GM23248 (cell line): ENCODE measurements around the gene ATP2C1. TPM values are rescaled to one million over a fixed set of nuclear protein-coding genes. Genes with fewer than 3 reads are reported as not detected.
A peak's percentile ranks its signal among the peaks of the same experiment; 100 is the strongest.

Experiments used
- DNase-seq: peaks from one replicate; pipeline ENCODE4 v3.0.0-alpha.2; 2015
- H2AFZ ChIP-seq: fragments of 200-600 bp; sonication (generic); 2 replicates; pipeline ENCODE4 v1.6.1; 2016; ENCODE audit warnings: antibody characterized with exemption
- H3F3A ChIP-seq: fragments of 200-600 bp; sonication (generic); 2 replicates; pipeline ENCODE4 v1.6.1; 2016; ENCODE audit warnings: mild to moderate bottlenecking, antibody characterized with exemption, mixed run types; ENCODE audit not compliant: insufficient read depth
- H3K27ac ChIP-seq: fragments of 200-600 bp; sonication (generic); 2 replicates; pipeline ENCODE4 v1.5.1; 2016; ENCODE audit warnings: mild to moderate bottlenecking
- H3K27me3 ChIP-seq: fragments of 200-600 bp; sonication (generic); replicated peaks from 2 replicates; pipeline ENCODE4 v1.6.1; 2016; ENCODE audit warnings: mild to moderate bottlenecking; ENCODE audit not compliant: insufficient read depth
- H3K36me3 ChIP-seq: fragments of 200-600 bp; sonication (generic); 2 replicates; pipeline ENCODE4 v1.6.1; 2016; ENCODE audit warnings: low read depth, mild to moderate bottlenecking
- H3K4me1 ChIP-seq: fragments of 200-600 bp; sonication (generic); 2 replicates; pipeline ENCODE4 v1.6.1; 2016; ENCODE audit warnings: mild to moderate bottlenecking; ENCODE audit not compliant: insufficient read depth
- H3K4me2 ChIP-seq: fragments of 200-600 bp; sonication (generic); one replicate; pipeline ENCODE4 v1.6.1; 2016; ENCODE audit warnings: mild to moderate bottlenecking; ENCODE audit not compliant: unreplicated experiment
- H3K4me3 ChIP-seq: fragments of 200-600 bp; sonication (generic); 2 replicates; pipeline ENCODE4 v1.5.1; 2016; ENCODE audit warnings: mild to moderate bottlenecking
- H3K79me2 ChIP-seq: fragments of 200-600 bp; sonication (generic); 2 replicates; pipeline ENCODE4 v1.6.1; 2016; ENCODE audit warnings: mild to moderate bottlenecking; ENCODE audit not compliant: insufficient read depth
- H3K9ac ChIP-seq: fragments of 200-600 bp; sonication (generic); 2 replicates; pipeline ENCODE4 v1.6.1; 2016; ENCODE audit warnings: mild to moderate bottlenecking
- H3K9me2 ChIP-seq: fragments of 200-600 bp; sonication (generic); 2 replicates; pipeline ENCODE4 v1.6.1; 2016; ENCODE audit warnings: mixed run types, mild to moderate bottlenecking, moderate library complexity; ENCODE audit not compliant: insufficient read depth
- H3K9me3 ChIP-seq: fragments of 200-600 bp; sonication (generic); one replicate; pipeline ENCODE4 v1.6.1; 2017; ENCODE audit warnings: low read depth
- H4K20me1 ChIP-seq: fragments of 200-600 bp; sonication (generic); 2 replicates; pipeline ENCODE4 v1.6.0; 2016; ENCODE audit not compliant: insufficient read depth
- EZH2 ChIP-seq: fragments of 200-600 bp; sonication (generic); IDR thresholded peaks from 2 replicates; pipeline ENCODE4 v1.6.1; 2018; ENCODE audit warnings: antibody characterized with exemption, mild to moderate bottlenecking; ENCODE audit not compliant: insufficient read depth, poor library complexity, severe bottlenecking
- EZH2phosphoT487 ChIP-seq: fragments of 200-600 bp; sonication (generic); IDR thresholded peaks from 2 replicates; pipeline ENCODE4 v1.6.1; 2018; ENCODE audit warnings: antibody characterized with exemption, moderate library complexity, mild to moderate bottlenecking, low read depth; ENCODE audit not compliant: insufficient read depth
- WGBS, 2 experiments: methylation state at CpG; one replicate each; pipeline ENCODE4 v1.1.6; 2015 to 2017; ENCODE audit warnings: low lambda C conversion rate in 2 of 2, low coverage in 1 of 2; ENCODE audit errors: missing lambda C conversion rate in 2 of 2; 5-methylcytosine and 5-hydroxymethylcytosine counted together
- in situ Hi-C: fragments of 300-500 bp; cut with MboI; formaldehyde crosslinking; loops from 2 replicates; pipeline ENCODE4 v1.15.0; 2020
- polyA plus RNA-seq: library from polyadenylated mRNA; unstranded; fragments of >200 nt; fragmentation: Nextera tagmentation; extraction: Ambion mirVana; gene quantifications from 2 replicates; pipeline ENCODE4 v1.2.1, GENCODE V29; 2016
- total RNA-seq: library from RNA; depleted of rRNA; stranded (reverse); fragments of >200 nt; shearing (Covaris generic); gene quantifications from 2 replicates; pipeline ENCODE4 v1.2.3, GENCODE V29; 2014

Gene ATP2C1
- total and polyA plus RNA-seq, 2 experiments from 2014 or later = 73.6 to 74.7 TPM

DNA sequence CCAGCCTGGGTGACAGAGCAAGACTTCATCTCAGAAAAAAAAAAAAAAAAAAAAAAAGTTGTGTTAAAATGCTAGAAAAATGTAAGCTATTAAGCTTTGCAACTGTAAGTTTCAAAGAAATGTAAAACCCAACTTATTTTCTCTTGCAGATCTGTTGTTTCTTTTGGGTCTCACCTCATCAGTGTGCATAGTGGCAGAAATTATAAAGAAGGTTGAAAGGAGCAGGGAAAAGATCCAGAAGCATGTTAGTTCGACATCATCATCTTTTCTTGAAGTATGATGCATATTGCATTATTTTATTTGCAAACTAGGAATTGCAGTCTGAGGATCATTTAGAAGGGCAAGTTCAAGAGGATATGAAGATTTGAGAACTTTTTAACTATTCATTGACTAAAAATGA, 107.2 kb downstream of the ATP2C1 start:
- Histone ChIP-seq H3K9me2 (no peaks in the 10 kb centered on the region), H3K9me3 (no peaks in the 10 kb centered on the region), H3K4me2 (no peak overlapping the region), H3K27ac (peak overlapping the region; percentile 59), H3K27me3 (no peaks in the 10 kb centered on the region), H3K4me1 (peaks cover 19% of the 10 kb centered on the region), H3K79me2 (no peaks in the 10 kb centered on the region), H4K20me1 (no peaks in the 10 kb centered on the region), H2AFZ (no peak overlapping the region), H3K4me3 (no peak overlapping the region), H3K9ac (no peak overlapping the region), H3F3A (peaks cover 11% of the 10 kb centered on the region; the same call in 1 of the 2 replicates), H3K36me3 (peaks cover 39% of the 10 kb centered on the region)
- in situ Hi-C loops = no loop called here
- 91 to 96% methylated on average over 1 of the region's 1 CpG for WGBS, 2 experiments
- DNase-seq = peak; percentile 15
- TF ChIP-seq EZH2 (no peak), EZH2phosphoT487 (no peak)

DNA sequence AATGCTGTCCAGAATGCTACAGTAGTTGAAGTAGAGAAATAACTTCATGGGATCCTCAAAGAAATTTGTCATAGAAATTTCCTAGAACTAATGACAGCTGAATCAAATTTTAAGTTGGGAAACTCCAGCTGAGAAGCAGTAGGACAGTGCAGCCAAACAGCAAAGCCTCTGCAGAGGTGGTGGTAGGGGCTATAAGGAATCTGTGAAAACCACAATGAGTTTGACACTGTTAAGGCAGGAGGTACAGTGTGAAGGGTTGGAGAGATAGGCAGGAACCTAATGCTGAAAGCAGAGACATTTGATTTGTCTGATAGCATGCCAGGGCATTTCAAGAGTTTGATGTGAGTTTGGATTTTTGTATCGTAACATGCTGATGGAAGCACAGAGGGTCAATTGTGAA, 110.7 kb downstream of the ATP2C1 start:
- H2AFZ ChIP-seq = no peak overlapping the region
- H3K9me2 ChIP-seq = no peaks in the 10 kb centered on the region
- no peaks in the 10 kb centered on the region for H4K20me1 ChIP-seq
- no peak overlapping the region for H3K27ac ChIP-seq
- no peak for DNase-seq
- H3K4me3 ChIP-seq = no peak overlapping the region
- H3K27me3 ChIP-seq = no peaks in the 10 kb centered on the region
- H3K4me2 ChIP-seq = no peak overlapping the region
- H3F3A ChIP-seq = peaks cover 16% of the 10 kb centered on the region; the same call in 1 of the 2 replicates
- H3K4me1 ChIP-seq = peaks cover 19% of the 10 kb centered on the region
- WGBS, 2 experiments = 97 to 100% methylated on average over 1 of the region's 1 CpG
- H3K36me3 ChIP-seq = peaks cover 24% of the 10 kb centered on the region; the same call in 1 of the 2 replicates
- H3K9me3 ChIP-seq = no peaks in the 10 kb centered on the region
- no peaks in the 10 kb centered on the region for H3K79me2 ChIP-seq
- TF ChIP-seq EZH2 (no peak), EZH2phosphoT487 (no peak)
- in situ Hi-C loops = no loop called here
- no peak overlapping the region for H3K9ac ChIP-seq

DNA sequence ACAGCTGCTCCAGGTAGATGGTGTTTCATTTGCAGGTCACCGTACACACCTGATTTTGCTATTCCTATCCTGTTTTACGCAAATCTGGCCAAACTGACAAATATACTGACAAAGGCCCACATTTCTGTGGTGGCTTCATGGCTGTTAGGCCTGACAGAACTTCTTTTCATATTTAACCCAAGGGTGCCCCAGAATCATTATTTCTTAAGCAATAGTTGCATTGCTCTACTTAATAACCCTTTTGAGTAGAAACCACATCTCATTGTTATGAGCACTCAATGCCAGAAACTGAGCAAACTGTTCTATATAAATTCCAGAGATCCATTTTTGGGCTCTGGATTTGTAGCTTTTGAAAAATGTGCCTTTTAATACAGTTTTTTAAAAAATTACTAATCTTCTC, 113.4 kb downstream of the ATP2C1 start:
- H4K20me1 ChIP-seq = no peaks in the 10 kb centered on the region

DNA sequence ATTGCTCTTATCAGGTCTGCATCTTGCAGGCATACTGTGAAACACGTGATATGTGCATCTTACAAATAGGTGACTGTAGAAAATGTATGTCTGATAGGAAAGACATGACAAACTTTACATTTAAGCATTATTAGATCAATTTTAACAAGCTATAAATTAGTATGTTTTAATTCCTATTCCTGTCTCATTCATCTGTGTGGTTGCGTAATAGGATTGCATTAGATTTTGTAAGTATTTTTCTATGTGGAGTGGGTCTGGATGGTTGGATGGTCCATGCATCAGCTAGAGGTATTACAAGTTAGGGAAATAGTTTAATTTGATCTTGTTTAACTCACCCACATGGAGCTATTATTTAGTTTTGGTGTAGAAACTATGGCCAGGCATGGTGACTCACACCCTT, 113.9 kb downstream of the ATP2C1 start:
- in situ Hi-C loops = no loop called here
- H3K27me3 ChIP-seq = no peaks in the 10 kb centered on the region
- H3K27ac ChIP-seq = no peak overlapping the region
- H3K9me2 ChIP-seq = no peaks in the 10 kb centered on the region
- no peaks in the 10 kb centered on the region for H3K9me3 ChIP-seq
- 97 to 100% methylated on average over 2 of the region's 2 CpGs for WGBS, 2 experiments
- H3F3A ChIP-seq = peaks cover 5% of the 10 kb centered on the region; the same call in 1 of the 2 replicates
- DNase-seq = peak; percentile 27
- TF ChIP-seq EZH2 (no peak), EZH2phosphoT487 (no peak)
- H3K4me2 ChIP-seq = no peak overlapping the region
- no peaks in the 10 kb centered on the region for H3K79me2 ChIP-seq
- peaks cover under 1% of the 10 kb centered on the region; the same call in 1 of the 2 replicates for H3K4me1 ChIP-seq
- peaks cover 29% of the 10 kb centered on the region; the same call in 1 of the 2 replicates for H3K36me3 ChIP-seq
- H4K20me1 ChIP-seq = no peaks in the 10 kb centered on the region
- H3K4me3 ChIP-seq = no peak overlapping the region
- no peak overlapping the region for H3K9ac ChIP-seq
- H2AFZ ChIP-seq = no peak overlapping the region

More for the DNA sequence above, 113.4 kb downstream of the ATP2C1 start:
- in situ Hi-C loops = no loop called here
- H3K9me3 ChIP-seq = no peaks in the 10 kb centered on the region
- WGBS, 2 experiments = 96 to 100% methylated on average over 2 of the region's 2 CpGs
- H3K9ac ChIP-seq = no peak overlapping the region
- no peak overlapping the region for H3K4me2 ChIP-seq
- no peak for TF ChIP-seq EZH2phosphoT487
- no peak for TF ChIP-seq EZH2
- DNase-seq = no peak
- H3K36me3 ChIP-seq = peaks cover 24% of the 10 kb centered on the region; the same call in 1 of the 2 replicates
- H3K4me3 ChIP-seq = no peak overlapping the region
- H3K27ac ChIP-seq = no peak overlapping the region
- no peaks in the 10 kb centered on the region for H3K27me3 ChIP-seq
- H3F3A ChIP-seq = peaks cover 5% of the 10 kb centered on the region; the same call in 1 of the 2 replicates
- no peaks in the 10 kb centered on the region for H3K79me2 ChIP-seq
- no peaks in the 10 kb centered on the region for H3K9me2 ChIP-seq
- H3K4me1 ChIP-seq = peaks cover 5% of the 10 kb centered on the region; the same call in 1 of the 2 replicates
- no peak overlapping the region for H2AFZ ChIP-seq

DNA sequence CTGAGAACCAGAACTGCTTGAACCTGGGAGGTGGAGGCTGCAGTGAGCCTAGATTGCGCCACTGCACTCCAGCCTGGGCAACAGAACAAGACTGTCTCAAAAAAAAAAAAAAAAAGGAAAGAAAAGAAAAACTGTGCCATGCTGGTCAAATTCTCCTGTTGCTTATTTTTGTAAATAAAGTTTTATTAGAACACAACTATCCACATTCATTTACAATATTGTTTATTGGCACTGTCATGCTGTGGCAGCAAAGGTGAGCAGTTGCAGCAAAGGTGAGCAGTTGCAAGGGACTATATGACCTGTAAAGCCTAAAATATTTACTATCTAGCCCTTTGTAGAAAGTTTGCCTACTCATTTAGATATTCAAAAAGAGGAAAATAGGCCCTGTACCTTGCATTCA, 114.4 kb downstream of the ATP2C1 start:
- 93 to 100% methylated on average over 1 of the region's 1 CpG for WGBS, 2 experiments
- no peaks in the 10 kb centered on the region for H3K9me3 ChIP-seq
- H3K27me3 ChIP-seq = no peaks in the 10 kb centered on the region
- H3F3A ChIP-seq = peaks cover 6% of the 10 kb centered on the region
- peaks cover 35% of the 10 kb centered on the region for H3K36me3 ChIP-seq
- H4K20me1 ChIP-seq = no peaks in the 10 kb centered on the region
- in situ Hi-C loops = no loop called here
- no peaks in the 10 kb centered on the region for H3K79me2 ChIP-seq
- TF ChIP-seq EZH2 (no peak), EZH2phosphoT487 (no peak)
- H3K4me1 ChIP-seq = no peaks in the 10 kb centered on the region
- no peak for DNase-seq
- H3K9ac ChIP-seq = no peak overlapping the region
- H3K9me2 ChIP-seq = no peaks in the 10 kb centered on the region
- H3K27ac ChIP-seq = no peak overlapping the region
- H2AFZ ChIP-seq = no peak overlapping the region
- no peak overlapping the region for H3K4me2 ChIP-seq
- H3K4me3 ChIP-seq = no peak overlapping the region
